Mammary epithelial cell (primary cell): ENCODE measurements around the gene PCCA.

Experiments used
- CTCF ChIP-seq, 2 donors: IDR thresholded peaks in 1 of 2; conservative IDR thresholded peaks in 1 of 2; 2 replicates each; pipeline ENCODE4 v1.5.1; 2011 to 2012; ENCODE audit warnings: inconsistent platforms in 2 of 2, low read length in 2 of 2, mild to moderate bottlenecking in 2 of 2, control low read depth in 1 of 2, low read depth in 1 of 2; ENCODE audit not compliant: insufficient read depth in 1 of 2; ENCODE audit errors: extremely low read depth in 1 of 2
- EZH2 ChIP-seq: IDR thresholded peaks from 2 replicates; pipeline ENCODE4 v1.6.1; 2012; ENCODE audit warnings: low read length, inconsistent platforms, borderline replicate concordance

GRCh38 chr13:100523411-100523810, 434.5 kb downstream of the PCCA start:
- no peak for TF ChIP-seq CTCF (conservative IDR thresholded peaks at IDR 0.05 in 1 of 2, IDR thresholded peaks at IDR 0.05 in 1 of 2; ENCODE audit: extremely low read depth in 1 of 2, insufficient read depth in 1 of 2, low read depth in 1 of 2, low read length in 2 of 2)
- TF ChIP-seq EZH2, result no peak
